Skeletal muscle satellite cell (primary cell): ENCODE data around the gene CBFA2T2.
A peak's percentile ranks its signal among the peaks of the same experiment; 100 is the strongest.

ENCODE experiments used
- H3K27me3 ChIP-seq: 2 replicates; pipeline ENCODE4 v1.7.0; 2013; ENCODE audit warnings: low read length; ENCODE audit not compliant: control insufficient read depth, insufficient read depth
- H3K36me3 ChIP-seq: 2 replicates; pipeline ENCODE4 v1.7.0; 2013; ENCODE audit warnings: mild to moderate bottlenecking, control low read depth, low read length; ENCODE audit not compliant: insufficient read depth
- H3K4me1 ChIP-seq: 2 replicates; pipeline ENCODE4 v1.7.0; 2013; ENCODE audit warnings: low read length; ENCODE audit not compliant: control insufficient read depth, insufficient read depth
- H3K4me2 ChIP-seq: 2 replicates; pipeline ENCODE4 v1.7.0; 2013; ENCODE audit warnings: mild to moderate bottlenecking, low read length
- H3K4me3 ChIP-seq: 2 replicates; pipeline ENCODE4 v1.7.0; 2013; ENCODE audit warnings: low read length
- H3K9ac ChIP-seq: 2 replicates; pipeline ENCODE4 v1.7.0; 2013; ENCODE audit warnings: mild to moderate bottlenecking, low read depth, low read length, moderate library complexity
- H3K9me3 ChIP-seq: replicated peaks from 2 replicates; pipeline ENCODE4 v1.7.0; 2013; ENCODE audit warnings: mild to moderate bottlenecking, control low read depth, low read length

The CBFA2T2 gene

GRCh38 chr20:33539129-33539528 lies 49.2 kb downstream of the CBFA2T2 start:
- Histone ChIP-seq H3K4me3 (no peak overlapping the region), H3K27me3 (no peaks in the 10 kb centered on the region), H3K4me2 (peak overlapping the region; percentile 34), H3K9me3 (no peaks in the 10 kb centered on the region), H3K4me1 (peaks cover 9% of the 10 kb centered on the region), H3K36me3 (no peaks in the 10 kb centered on the region), H3K9ac (no peak overlapping the region)

- no peaks in the 10 kb centered on the region for H3K27me3 ChIP-seq
Observed at GRCh38 chr20:33540427-33540826, 50.5 kb downstream of the CBFA2T2 start.

GRCh38 chr20:33541074-33541473 lies 51.2 kb downstream of the CBFA2T2 start:
- H3K9ac ChIP-seq = no peak overlapping the region
- no peaks in the 10 kb centered on the region for H3K9me3 ChIP-seq
- H3K36me3 ChIP-seq = no peaks in the 10 kb centered on the region
- H3K27me3 ChIP-seq = no peaks in the 10 kb centered on the region
- H3K4me1 ChIP-seq = peaks cover 9% of the 10 kb centered on the region
- no peak overlapping the region for H3K4me3 ChIP-seq
- no peak overlapping the region for H3K4me2 ChIP-seq

More at GRCh38 chr20:33540427-33540826, 50.5 kb downstream of the CBFA2T2 start:
- Histone ChIP-seq H3K4me3 (no peak overlapping the region), H3K36me3 (no peaks in the 10 kb centered on the region), H3K9me3 (no peaks in the 10 kb centered on the region), H3K9ac (no peak overlapping the region), H3K4me1 (peaks cover 9% of the 10 kb centered on the region), H3K4me2 (no peak overlapping the region)

GRCh38 chr20:33541797-33542196 lies 51.9 kb downstream of the CBFA2T2 start:
- H3K36me3 ChIP-seq = no peaks in the 10 kb centered on the region
- H3K4me1 ChIP-seq = peaks cover 9% of the 10 kb centered on the region
- H3K4me2 ChIP-seq = no peak overlapping the region
- H3K9ac ChIP-seq = no peak overlapping the region
- H3K9me3 ChIP-seq = no peaks in the 10 kb centered on the region
- H3K27me3 ChIP-seq = no peaks in the 10 kb centered on the region
- H3K4me3 ChIP-seq = no peak overlapping the region

GRCh38 chr20:33545763-33546162 lies 55.9 kb downstream of the CBFA2T2 start:
- H3K27me3 ChIP-seq = no peaks in the 10 kb centered on the region
- H3K36me3 ChIP-seq = no peaks in the 10 kb centered on the region
- H3K9me3 ChIP-seq = no peaks in the 10 kb centered on the region
- H3K4me3 ChIP-seq = no peak overlapping the region
- no peak overlapping the region for H3K4me2 ChIP-seq
- no peak overlapping the region for H3K9ac ChIP-seq
- no peaks in the 10 kb centered on the region for H3K4me1 ChIP-seq

- Histone ChIP-seq H3K36me3 (no peaks in the 10 kb centered on the region), H3K9ac (no peak overlapping the region), H3K4me3 (no peak overlapping the region), H3K4me1 (peaks cover 5% of the 10 kb centered on the region), H3K4me2 (no peak overlapping the region), H3K9me3 (no peaks in the 10 kb centered on the region), H3K27me3 (no peaks in the 10 kb centered on the region)
Observed at GRCh38 chr20:33549229-33549999, 59.5 kb downstream of the CBFA2T2 start.

- no peak overlapping the region for H3K4me2 ChIP-seq
- no peaks in the 10 kb centered on the region for H3K9me3 ChIP-seq
- H3K4me3 ChIP-seq = no peak overlapping the region
- H3K27me3 ChIP-seq = no peaks in the 10 kb centered on the region
- no peaks in the 10 kb centered on the region for H3K36me3 ChIP-seq
- no peak overlapping the region for H3K9ac ChIP-seq
- peaks cover 17% of the 10 kb centered on the region for H3K4me1 ChIP-seq
Observed at GRCh38 chr20:33551778-33552177, 61.9 kb downstream of the CBFA2T2 start.

- H3K4me1 ChIP-seq = peaks cover 17% of the 10 kb centered on the region
Observed at GRCh38 chr20:33552519-33552918, 62.6 kb downstream of the CBFA2T2 start.

GRCh38 chr20:33553516-33553915 lies 63.6 kb downstream of the CBFA2T2 start:
- H3K9ac ChIP-seq = no peak overlapping the region
- no peak overlapping the region for H3K4me3 ChIP-seq
- no peak overlapping the region for H3K4me2 ChIP-seq
- peaks cover 17% of the 10 kb centered on the region for H3K4me1 ChIP-seq
- no peaks in the 10 kb centered on the region for H3K36me3 ChIP-seq
- no peaks in the 10 kb centered on the region for H3K27me3 ChIP-seq
- no peaks in the 10 kb centered on the region for H3K9me3 ChIP-seq

More at GRCh38 chr20:33552519-33552918, 62.6 kb downstream of the CBFA2T2 start:
- H3K36me3 ChIP-seq = no peaks in the 10 kb centered on the region
- H3K9ac ChIP-seq = no peak overlapping the region
- H3K9me3 ChIP-seq = no peaks in the 10 kb centered on the region
- H3K4me3 ChIP-seq = no peak overlapping the region
- no peaks in the 10 kb centered on the region for H3K27me3 ChIP-seq
- no peak overlapping the region for H3K4me2 ChIP-seq

GRCh38 chr20:33554914-33555420 lies 65.1 kb downstream of the CBFA2T2 start:
- Histone ChIP-seq H3K4me1 (peaks cover 17% of the 10 kb centered on the region), H3K4me3 (no peak overlapping the region), H3K9me3 (no peaks in the 10 kb centered on the region), H3K4me2 (peak overlapping the region; percentile 25), H3K27me3 (no peaks in the 10 kb centered on the region), H3K9ac (no peak overlapping the region), H3K36me3 (no peaks in the 10 kb centered on the region)

GRCh38 chr20:33555755-33556154 lies 65.9 kb downstream of the CBFA2T2 start:
- peaks cover 17% of the 10 kb centered on the region for H3K4me1 ChIP-seq
- H3K9ac ChIP-seq = no peak overlapping the region
- H3K4me2 ChIP-seq = no peak overlapping the region
- no peak overlapping the region for H3K4me3 ChIP-seq
- H3K36me3 ChIP-seq = no peaks in the 10 kb centered on the region
- H3K27me3 ChIP-seq = no peaks in the 10 kb centered on the region
- H3K9me3 ChIP-seq = no peaks in the 10 kb centered on the region

GRCh38 chr20:33556246-33556645 lies 66.3 kb downstream of the CBFA2T2 start:
- Histone ChIP-seq H3K4me3 (no peak overlapping the region), H3K4me1 (peaks cover 17% of the 10 kb centered on the region), H3K36me3 (no peaks in the 10 kb centered on the region), H3K4me2 (no peak overlapping the region), H3K9me3 (no peaks in the 10 kb centered on the region), H3K9ac (no peak overlapping the region), H3K27me3 (no peaks in the 10 kb centered on the region)
